Kidney (tissue), 14 donors: ENCODE measurements around the gene B4GALNT3. TPM values are rescaled to one million over a fixed set of nuclear protein-coding genes. Genes with fewer than 3 reads are reported as not detected.

Source experiments
- DNase-seq, 5 donors: peaks; one replicate each; pipeline ENCODE4 v3.0.0-alpha.2; 2013 to 2020
- FAIRE-seq: peaks from 2 replicates; lab custom pipeline; 2012; peaks lifted over from hg19 to GRCh38; lab: Jason Lieb, UNC
- H3K27ac ChIP-seq, 2 donors: one replicate each; pipeline ENCODE4 v1.7.0; 2013; ENCODE audit warnings: low read depth in 2 of 2, low read length in 2 of 2, inconsistent platforms in 1 of 2
- H3K27me3 ChIP-seq: one replicate; pipeline ENCODE4 v1.7.1; 2013; ENCODE audit warnings: low read length, inconsistent platforms; ENCODE audit not compliant: control insufficient read depth, insufficient read depth
- H3K36me3 ChIP-seq, 3 donors: one replicate each; pipeline versions ENCODE4 v1.7.0 to v1.7.1; 2013; ENCODE audit warnings: low read length in 3 of 3, control low read depth in 1 of 3, inconsistent platforms in 1 of 3; ENCODE audit not compliant: insufficient read depth in 3 of 3, control insufficient read depth in 2 of 3
- H3K4me1 ChIP-seq, 3 donors: one replicate each; pipeline versions ENCODE4 v1.7.0 to v1.7.1; 2013; ENCODE audit warnings: low read length in 3 of 3, inconsistent platforms in 1 of 3, low read depth in 1 of 3; ENCODE audit not compliant: control insufficient read depth in 2 of 3, insufficient read depth in 2 of 3
- H3K4me3 ChIP-seq, 3 donors: one replicate each; pipeline versions ENCODE4 v1.7.0 to v1.8.1; 2013; ENCODE audit warnings: low read length in 3 of 3, control low read depth in 1 of 3, inconsistent platforms in 1 of 3
- H3K9ac ChIP-seq, 3 donors: one replicate each; pipeline versions ENCODE4 v1.7.0 to v1.7.1; 2013; ENCODE audit warnings: low read length in 3 of 3, control low read depth in 1 of 3, inconsistent platforms in 1 of 3
- H3K9me3 ChIP-seq, 3 donors: one replicate each; pipeline versions ENCODE4 v1.7.0 to v1.7.1; 2013; ENCODE audit warnings: low read length in 3 of 3, control low read depth in 1 of 3, inconsistent platforms in 1 of 3; ENCODE audit not compliant: control insufficient read depth in 2 of 3, insufficient read depth in 1 of 3
- CTCF ChIP-seq: IDR thresholded peaks from 3 replicates; pipeline ENCODE4 v1.5.1; 2012; ENCODE audit warnings: mild to moderate bottlenecking, moderate library complexity, borderline replicate concordance; ENCODE audit not compliant: insufficient read depth; ENCODE audit errors: extremely low read depth
- intact Hi-C: fragments of 100-400 bp; cut with DNase I; formaldehyde crosslinking; loops from one replicate; pipeline ENCODE4 v1.11.1; 2022
- polyA plus RNA-seq: library from polyadenylated mRNA; stranded (reverse); fragments of 350-450 nt; fragmentation: Illumina TruSeq; extraction: RNeasy Lipid Tissue Mini Kit (QIAGEN cat#74804); gene quantifications from one replicate; pipeline ENCODE4 v1.2.3, GENCODE V29; 2014; ENCODE audit warnings: low read depth, low replicate concordance; ENCODE audit not compliant: insufficient read depth
- total RNA-seq: library from RNA; stranded (reverse); fragmentation: NEBNext Ultra II Directional; extraction: Animal tissue kit (Norgen Biotek cat#: 25700); gene quantifications from one replicate; pipeline ENCODE4 v1.2.1, GENCODE V29; 2021
- donor health status: control.
- donor health status: control.
- donor health status: control.
- donor health status: control.
- donor health status: control.
- donor health status: DM: yes; HTN: yes; CAD: no.
- donor health status: Normal renal cell carcinoma (clear cell type).

B4GALNT3 gene
- total and polyA plus RNA-seq, 2 donors from 2014 or later, result 11.3 to 12.5 TPM

- H3K36me3 ChIP-seq, result no peaks in the 10 kb centered on the region
- no peaks in the 10 kb centered on the region for H3K9me3 ChIP-seq
- no peaks in the 10 kb centered on the region for H3K4me1 ChIP-seq
- H3K27ac ChIP-seq, result no peak overlapping the region
- no peak overlapping the region for H3K9ac ChIP-seq
- intact Hi-C loops, result no loop called here
- no peak for TF ChIP-seq CTCF
- H3K4me3 ChIP-seq, result no peak overlapping the region
- FAIRE-seq (no peak), DNase-seq (no peak)
- no peaks in the 10 kb centered on the region for H3K27me3 ChIP-seq
These were observed 121.6 kb downstream of the B4GALNT3 start for GRCh38 chr12:581321-581720.

GRCh38 chr12:581746-582145 is 122.0 kb downstream of the B4GALNT3 start:
- H3K4me3 ChIP-seq, result no peak overlapping the region
- H3K36me3 ChIP-seq, result no peaks in the 10 kb centered on the region
- H3K9ac ChIP-seq, result no peak overlapping the region
- no peaks in the 10 kb centered on the region for H3K9me3 ChIP-seq
- no peak for FAIRE-seq
- intact Hi-C loops, result no loop called here
- peak in 1 of 5 donors; percentile 19 for DNase-seq
- H3K27me3 ChIP-seq, result no peaks in the 10 kb centered on the region
- no peak for TF ChIP-seq CTCF
- no peaks in the 10 kb centered on the region for H3K4me1 ChIP-seq
- no peak overlapping the region for H3K27ac ChIP-seq

- no peaks in the 10 kb centered on the region for H3K36me3 ChIP-seq
- no peak overlapping the region for H3K27ac ChIP-seq
- intact Hi-C loops, result no loop called here
- TF ChIP-seq CTCF, result no peak
- H3K9ac ChIP-seq, result no peak overlapping the region
- H3K9me3 ChIP-seq, result no peaks in the 10 kb centered on the region
- no peaks in the 10 kb centered on the region for H3K4me1 ChIP-seq
- H3K4me3 ChIP-seq, result no peak overlapping the region
- FAIRE-seq (no peak), DNase-seq (peak in 1 of 5 donors; percentile 25)
- H3K27me3 ChIP-seq, result no peaks in the 10 kb centered on the region
These were observed 123.6 kb downstream of the B4GALNT3 start for GRCh38 chr12:583251-583869.
